HG03571 (cell line): ENCODE results near the gene TMA7B.

Experiments
- ATAC-seq: cut with Tn5 transposase; IDR thresholded peaks from one replicate; pipeline ENCODE4 v1.9.1; 2021; ENCODE audit not compliant: unreplicated experiment

Gene TMA7B

GRCh38 chr22:39997939-39998726 is 37.9 kb downstream of the TMA7B start:
- ATAC-seq: no peak

GRCh38 chr22:39999144-39999757 is 39.1 kb downstream of the TMA7B start:
- ATAC-seq: no peak

GRCh38 chr22:40000171-40000570 is 40.0 kb downstream of the TMA7B start:
- ATAC-seq: no peak

GRCh38 chr22:40001106-40001505 is 40.9 kb downstream of the TMA7B start:
- ATAC-seq: no peak

GRCh38 chr22:40001800-40002577 is 41.8 kb downstream of the TMA7B start:
- ATAC-seq: no peak

- no peak for ATAC-seq
Observed at GRCh38 chr22:40002935-40003715, 42.9 kb downstream of the TMA7B start.

- no peak for ATAC-seq
Observed at GRCh38 chr22:40004836-40005235, 44.6 kb downstream of the TMA7B start.

GRCh38 chr22:40006641-40007040 is 46.4 kb downstream of the TMA7B start:
- ATAC-seq: no peak

GRCh38 chr22:40007853-40008710 is 47.9 kb downstream of the TMA7B start:
- ATAC-seq: no peak

- ATAC-seq: no peak
Observed at GRCh38 chr22:40008726-40009291, 48.6 kb downstream of the TMA7B start.

GRCh38 chr22:40009292-40009774 is 49.1 kb downstream of the TMA7B start:
- ATAC-seq: no peak

- no peak for ATAC-seq
Observed at GRCh38 chr22:40009951-40010671, 49.9 kb downstream of the TMA7B start.

- ATAC-seq: no peak
Observed at GRCh38 chr22:40010746-40011145, 50.5 kb downstream of the TMA7B start.
